GM06990 (cell line): ENCODE data around the gene OR10A4.
"Not testable (repeated sequence)": the region's sequence is repeated elsewhere in the genome, so short reads cannot be mapped to it uniquely, and the experiment has no call there.

Experiments used
- DNase-seq: peaks from one replicate; pipeline ENCODE4 v3.0.0-alpha.2; 2011; ENCODE audit not compliant: insufficient read length; ENCODE audit errors: extremely low read depth
- H3K27me3 ChIP-seq: replicated peaks from 2 replicates; pipeline ENCODE4 v1.6.0; 2011; ENCODE audit warnings: low read length; ENCODE audit not compliant: control insufficient read depth, insufficient read depth
- H3K36me3 ChIP-seq: 2 replicates; pipeline ENCODE4 v1.5.1; 2011; ENCODE audit warnings: low read length; ENCODE audit not compliant: control insufficient read depth, insufficient read depth
- H3K4me3 ChIP-seq: replicated peaks from 2 replicates; pipeline ENCODE4 v1.5.1; 2011; ENCODE audit warnings: low read depth, mild to moderate bottlenecking, control low read depth, low read length
- CTCF ChIP-seq: IDR thresholded peaks from 2 replicates; pipeline ENCODE4 v1.5.1; 2011; ENCODE audit warnings: low read length, control low read depth, mild to moderate bottlenecking, inconsistent platforms; ENCODE audit not compliant: insufficient read depth, poor library complexity, severe bottlenecking

The OR10A4 gene

DNA sequence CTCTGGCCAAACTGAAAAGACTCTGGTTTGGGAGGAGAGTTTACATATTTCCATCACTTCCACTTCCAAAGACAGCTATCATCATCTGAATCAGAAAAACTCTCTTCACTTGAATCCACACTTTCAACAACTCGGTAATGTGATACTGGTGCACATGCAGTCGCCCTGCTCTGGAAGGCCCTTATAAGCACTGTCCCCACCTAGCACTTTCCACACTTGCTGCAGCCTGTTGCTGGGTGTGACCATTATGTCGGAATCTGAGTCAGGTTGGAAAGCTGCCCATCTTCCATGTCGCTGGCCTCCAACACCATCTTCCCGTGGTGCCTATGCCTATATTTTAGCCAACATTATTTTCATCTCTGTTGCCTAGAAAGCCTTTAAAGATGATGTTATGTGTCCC is 32.1 kb upstream of the OR10A4 start:
- TF ChIP-seq CTCF = no peak
- Histone ChIP-seq H3K36me3 (no peaks in the 10 kb centered on the region), H3K27me3 (no peaks in the 10 kb centered on the region), H3K4me3 (no peak overlapping the region)
- no peak for DNase-seq

DNA sequence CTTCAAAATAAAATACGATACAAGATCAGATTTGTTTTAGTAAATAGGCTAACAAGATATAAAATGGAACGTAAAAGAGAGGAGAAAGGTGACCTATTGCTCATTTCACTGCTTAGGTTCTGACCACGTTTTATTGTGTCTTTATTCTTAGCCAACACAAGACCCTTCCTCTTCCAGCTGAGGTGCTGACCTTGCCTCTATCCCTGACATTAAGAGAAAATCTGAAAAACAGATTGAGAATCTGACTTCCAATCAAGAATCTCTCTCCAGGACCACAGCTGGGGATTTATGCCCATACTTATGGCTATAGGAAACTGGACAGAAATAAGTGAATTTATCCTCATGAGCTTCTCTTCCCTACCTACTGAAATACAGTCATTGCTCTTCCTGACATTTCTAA is 31.0 kb upstream of the OR10A4 start, which contains the start of gene OR10A5:
TSS of gene OR10A5 (plus strand) at position 301 of the 400 bp plus-strand sequence. CDS start at position 301, 0 bp downstream.
- Histone ChIP-seq H3K4me3 (no peak within 1 kb of the TSS), H3K36me3 (no peaks in the 10 kb centered on the region), H3K27me3 (no peaks in the 10 kb centered on the region)
- no peak for TF ChIP-seq CTCF
- DNase-seq = no peak

DNA sequence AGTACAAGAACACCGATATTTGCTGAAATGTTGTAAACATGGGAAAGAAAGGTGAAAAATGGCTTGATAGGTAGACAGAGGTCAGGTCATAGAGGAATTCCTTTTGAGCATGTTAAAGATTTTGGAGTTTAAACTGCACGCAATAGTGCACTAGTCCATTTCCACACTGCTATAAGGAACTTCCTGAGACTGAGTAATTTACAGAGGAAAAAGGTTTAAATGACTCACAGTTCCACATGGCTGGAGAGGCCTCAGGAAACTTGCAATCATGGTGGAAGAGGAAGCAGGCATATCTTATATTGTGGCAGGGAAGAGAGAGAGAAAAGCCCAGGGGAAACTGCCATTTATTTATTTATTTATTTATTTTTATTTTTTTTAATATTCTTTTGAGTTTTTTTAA is 25.9 kb upstream of the OR10A4 start:
- Histone ChIP-seq H3K4me3 (no peak overlapping the region), H3K27me3 (no peaks in the 10 kb centered on the region), H3K36me3 (no peaks in the 10 kb centered on the region)
- DNase-seq = no peak
- no peak for TF ChIP-seq CTCF

DNA sequence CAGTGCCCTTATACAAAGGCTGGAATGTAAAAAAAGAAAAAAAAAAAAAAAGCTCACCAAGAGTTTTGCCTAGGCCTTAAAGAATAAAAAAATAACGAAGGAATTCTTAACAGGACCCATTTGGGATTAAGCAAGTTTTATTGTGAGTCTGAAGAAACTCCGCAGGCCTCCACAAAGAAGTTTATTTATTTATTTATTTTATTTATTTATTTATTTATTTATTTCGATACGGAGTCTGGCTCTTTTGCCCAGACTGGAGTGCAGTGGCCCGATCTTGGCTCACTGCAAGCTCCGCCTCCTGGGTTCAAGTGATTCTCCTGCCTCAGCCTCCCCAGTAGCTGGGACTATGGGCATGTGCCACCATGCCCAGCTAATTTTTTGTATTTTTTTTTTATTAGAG is 21.6 kb upstream of the OR10A4 start:
- not testable (repeated sequence) for DNase-seq, H3K4me3 ChIP-seq, H3K27me3 ChIP-seq, H3K36me3 ChIP-seq

DNA sequence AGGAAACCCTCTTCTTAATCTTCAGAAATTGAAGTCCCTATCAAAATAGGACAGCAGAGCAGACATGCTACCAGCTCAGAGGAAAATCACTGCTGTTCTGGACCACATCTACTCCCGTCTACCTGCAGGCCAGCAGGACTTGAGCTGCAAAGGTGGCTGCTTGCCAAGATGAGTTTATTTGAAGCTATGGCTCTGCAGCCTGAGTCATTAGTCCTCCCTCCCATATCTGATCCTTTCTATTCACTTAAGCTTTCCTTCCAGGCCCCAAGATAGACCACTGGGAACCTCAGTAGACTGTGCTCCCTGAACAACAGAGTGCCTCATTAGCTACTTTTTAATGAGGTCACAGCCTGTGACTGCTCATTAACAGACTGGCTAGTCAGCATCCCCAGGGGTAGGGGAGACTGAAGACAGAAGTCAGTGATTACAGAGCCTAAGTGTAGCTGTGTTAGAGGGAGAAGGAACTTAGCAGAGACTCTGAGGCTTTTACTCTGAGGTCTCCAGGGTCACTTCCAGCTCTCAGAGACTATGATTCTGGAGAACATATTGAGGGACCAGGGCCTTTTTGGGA is 20.4 kb upstream of the OR10A4 start:
- no peak for TF ChIP-seq CTCF
- H3K36me3 ChIP-seq = no peaks in the 10 kb centered on the region
- H3K4me3 ChIP-seq = no peak overlapping the region
- DNase-seq = no peak
- no peaks in the 10 kb centered on the region for H3K27me3 ChIP-seq

DNA sequence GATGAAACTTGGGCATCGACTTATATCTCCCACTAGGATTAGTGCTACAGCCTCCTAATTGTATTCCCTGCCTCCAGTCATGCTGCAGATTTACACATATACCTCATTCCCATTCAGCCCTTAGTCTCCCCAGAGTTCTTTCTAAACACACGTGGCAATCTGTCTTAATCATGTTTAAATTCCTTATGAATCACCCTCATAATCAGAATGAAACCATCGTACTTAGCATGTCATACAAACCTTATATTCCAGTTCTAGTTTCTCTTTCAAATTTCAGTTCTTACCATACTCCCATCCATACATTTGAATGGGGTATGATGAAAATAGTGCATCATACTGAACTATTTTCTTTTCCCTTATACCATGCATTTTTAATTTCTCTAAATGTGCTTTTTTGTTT is 19.6 kb upstream of the OR10A4 start:
- no peak overlapping the region for H3K4me3 ChIP-seq
- H3K36me3 ChIP-seq = no peaks in the 10 kb centered on the region
- no peaks in the 10 kb centered on the region for H3K27me3 ChIP-seq
- peak; percentile 20 for DNase-seq
- TF ChIP-seq CTCF = no peak
